ENCODE measurements around the gene SYNRG.
A peak's percentile ranks its signal among the peaks of the same experiment; 100 is the strongest.

Gene SYNRG

DNA sequence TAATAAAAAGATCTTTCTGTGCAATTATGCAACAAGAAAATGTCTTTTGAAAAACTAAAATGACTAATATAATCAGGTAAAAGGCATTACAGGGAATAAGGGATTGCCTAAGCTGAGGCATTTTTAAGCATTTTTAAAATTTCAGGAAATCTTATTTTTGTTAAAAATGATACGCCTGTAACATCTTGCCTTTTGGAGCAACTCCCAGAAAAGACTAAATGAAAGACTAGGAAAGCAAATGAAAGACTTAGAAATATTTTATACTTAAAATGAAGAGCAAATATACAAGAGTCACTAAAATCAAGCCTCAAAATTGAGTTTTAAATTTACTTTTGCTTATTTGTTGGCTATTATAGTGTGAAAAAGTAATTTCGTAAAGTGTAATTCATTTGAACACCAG lies 63.7 kb downstream of the SYNRG start:
- Histone ChIP-seq H3K4me1 (ENCODE audit: control insufficient read depth, insufficient read depth, low read length) (peaks cover 5% of the 10 kb centered on the region; the same call in 1 of the 2 replicates), H3K36me3 (ENCODE audit: control insufficient read depth in 2 of 2, insufficient read depth in 1 of 2, low read length in 2 of 2) (peaks cover 5 to 20% of the 10 kb centered on the region in 2 experiments), H3K27ac (ENCODE audit: extremely low read depth, low read depth, low read length) (no peak overlapping the region), H3K4me3 (ENCODE audit: low read depth, low read length) (no peak overlapping the region), H3K9me3 (ENCODE audit: control insufficient read depth, insufficient read depth, low read depth, low read length) (no peaks in the 10 kb centered on the region)
- ChIA-PET CTCF (interaction anchor here (0.8 kb wide), 1 partner anchor 271 kb away, joined by 8 read pairs; no protein-coding TSS in a partner anchor), POLR2A (no interaction called here)
- TF ChIP-seq ZNF24 (tag by site-specific recombination; IDR thresholded peaks at IDR 0.05), result no peak
- TF ChIP-seq ZBTB8A (tag by site-specific recombination; IDR thresholded peaks at IDR 0.05), result no peak

DNA sequence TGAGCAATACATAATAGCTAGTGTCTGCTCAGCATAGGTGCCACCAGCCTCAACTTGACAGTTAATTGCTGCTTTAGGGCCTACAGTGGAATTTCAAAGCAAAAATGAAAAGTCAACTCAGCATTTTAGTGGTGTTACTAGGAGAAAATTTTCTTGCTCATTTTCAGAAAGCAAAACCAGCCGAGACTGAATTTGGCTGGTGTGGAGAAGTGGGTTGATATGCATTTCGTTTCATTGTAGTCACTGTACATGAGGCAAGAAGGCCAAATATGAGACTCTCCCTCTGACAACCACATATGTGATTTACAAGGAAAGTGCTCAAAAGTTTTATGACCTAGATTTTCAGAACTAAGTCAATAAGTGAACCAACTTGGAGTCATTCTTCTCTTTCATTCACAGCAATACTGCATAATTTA lies 65.6 kb downstream of the SYNRG start:
- ChIA-PET POLR2A (no interaction called here), CTCF (interaction anchor here (0.6 to 1.0 kb wide), 2 partner anchors 17 to 222 kb away, joined by 3 to 4 read pairs; no protein-coding TSS in a partner anchor)
- Histone ChIP-seq H3K9me3 (ENCODE audit: control insufficient read depth, insufficient read depth, low read depth, low read length) (no peaks in the 10 kb centered on the region), H3K4me3 (ENCODE audit: low read depth, low read length) (no peak overlapping the region), H3K27ac (ENCODE audit: extremely low read depth, low read depth, low read length) (no peak overlapping the region), H3K4me1 (ENCODE audit: control insufficient read depth, insufficient read depth, low read length) (peaks cover 5% of the 10 kb centered on the region; the same call in 1 of the 2 replicates), H3K36me3 (ENCODE audit: control insufficient read depth in 2 of 2, insufficient read depth in 1 of 2, low read length in 2 of 2) (peaks cover 21 to 38% of the 10 kb centered on the region in 2 experiments)
- TF ChIP-seq ZNF221 (tag by site-specific recombination; IDR thresholded peaks at IDR 0.05; ENCODE audit: borderline replicate concordance) (no peak), SP7 (tag by site-specific recombination; IDR thresholded peaks at IDR 0.05) (peak; percentile 42; the same call in 1 of the 2 replicates)
- TF ChIP-seq, protein P1, sequence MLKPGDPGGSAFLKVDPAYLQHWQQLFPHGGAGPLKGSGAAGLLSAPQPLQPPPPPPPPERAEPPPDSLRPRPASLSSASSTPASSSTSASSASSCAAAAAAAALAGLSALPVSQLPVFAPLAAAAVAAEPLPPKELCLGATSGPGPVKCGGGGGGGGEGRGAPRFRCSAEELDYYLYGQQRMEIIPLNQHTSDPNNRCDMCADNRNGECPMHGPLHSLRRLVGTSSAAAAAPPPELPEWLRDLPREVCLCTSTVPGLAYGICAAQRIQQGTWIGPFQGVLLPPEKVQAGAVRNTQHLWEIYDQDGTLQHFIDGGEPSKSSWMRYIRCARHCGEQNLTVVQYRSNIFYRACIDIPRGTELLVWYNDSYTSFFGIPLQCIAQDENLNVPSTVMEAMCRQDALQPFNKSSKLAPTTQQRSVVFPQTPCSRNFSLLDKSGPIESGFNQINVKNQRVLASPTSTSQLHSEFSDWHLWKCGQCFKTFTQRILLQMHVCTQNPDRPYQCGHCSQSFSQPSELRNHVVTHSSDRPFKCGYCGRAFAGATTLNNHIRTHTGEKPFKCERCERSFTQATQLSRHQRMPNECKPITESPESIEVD (tag by site-specific recombination; IDR thresholded peaks at IDR 0.05), result peak; percentile 79

DNA sequence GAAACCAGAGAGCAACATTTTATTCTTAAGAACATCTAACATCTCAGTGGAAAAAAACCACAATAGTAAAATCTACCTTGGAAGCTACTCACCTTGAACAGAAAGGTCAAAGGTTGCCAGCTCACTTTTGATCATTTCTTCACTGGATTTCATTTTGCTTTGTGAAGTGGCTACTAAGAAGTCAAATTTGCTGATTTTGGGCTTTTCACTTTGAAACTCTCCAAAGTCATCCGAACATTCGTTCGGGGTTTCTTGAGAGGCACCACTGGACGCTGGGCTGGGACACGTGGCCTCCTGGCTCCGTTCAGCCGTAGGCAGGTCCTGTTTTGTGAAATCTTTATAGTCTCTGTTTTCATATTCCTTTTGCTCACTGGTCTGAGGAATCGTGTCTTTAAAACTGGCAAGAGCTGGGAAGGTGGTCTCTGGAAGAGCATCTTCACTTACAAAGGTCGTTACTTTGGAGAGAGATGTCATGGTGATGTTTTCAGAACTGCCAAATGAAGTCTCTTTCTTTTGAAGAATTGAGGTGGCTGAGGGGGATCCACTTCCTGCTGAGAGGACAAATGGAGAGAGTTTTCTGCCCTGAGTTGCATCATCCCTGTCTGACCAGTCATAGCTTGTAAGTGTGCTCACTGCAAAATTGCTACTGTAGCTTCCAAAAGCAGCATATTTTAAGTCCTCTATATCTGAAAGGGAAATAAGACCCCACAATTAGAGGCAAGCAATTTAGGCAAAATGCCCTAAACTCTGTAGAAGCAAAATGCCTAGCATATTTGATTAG lies 67.1 kb downstream of the SYNRG start:
- H3K27ac ChIP-seq (ENCODE audit: extremely low read depth, low read depth, low read length), result no peak overlapping the region
- ChIA-PET CTCF (interaction anchor here (1.2 to 1.3 kb wide), 3 partner anchors 12 to 67 kb away, joined by 4 to 5 read pairs (median 5); partner anchors contain the start of gene SYNRG), POLR2A (interaction anchor here (0.6 kb wide), 1 partner anchor 12 kb away, joined by 3 read pairs; no protein-coding TSS in a partner anchor)
- H3K4me1 ChIP-seq (ENCODE audit: control insufficient read depth, insufficient read depth, low read length), result peaks cover 5% of the 10 kb centered on the region; the same call in 1 of the 2 replicates
- H3K36me3 ChIP-seq (ENCODE audit: control insufficient read depth in 2 of 2, insufficient read depth in 1 of 2, low read length in 2 of 2), result peaks cover 29 to 54% of the 10 kb centered on the region in 2 experiments
- H3K4me3 ChIP-seq (ENCODE audit: low read depth, low read length), result no peak overlapping the region
- TF ChIP-seq OSR2 (tag by site-specific recombination; IDR thresholded peaks at IDR 0.05) (peak; percentile 37; the same call in 1 of the 2 replicates), TRIM28 (IDR thresholded peaks at IDR 0.05; ENCODE audit: borderline replicate concordance, low read length) (no peak), ZNF529 (tag by site-specific recombination; IDR thresholded peaks at IDR 0.05; ENCODE audit: insufficient replicate concordance) (no peak), ZNF658 (tag by site-specific recombination; IDR thresholded peaks at IDR 0.05) (no peak), ZNF133 (tag by site-specific recombination; IDR thresholded peaks at IDR 0.05) (no peak)
- TF ChIP-seq, protein P2, sequence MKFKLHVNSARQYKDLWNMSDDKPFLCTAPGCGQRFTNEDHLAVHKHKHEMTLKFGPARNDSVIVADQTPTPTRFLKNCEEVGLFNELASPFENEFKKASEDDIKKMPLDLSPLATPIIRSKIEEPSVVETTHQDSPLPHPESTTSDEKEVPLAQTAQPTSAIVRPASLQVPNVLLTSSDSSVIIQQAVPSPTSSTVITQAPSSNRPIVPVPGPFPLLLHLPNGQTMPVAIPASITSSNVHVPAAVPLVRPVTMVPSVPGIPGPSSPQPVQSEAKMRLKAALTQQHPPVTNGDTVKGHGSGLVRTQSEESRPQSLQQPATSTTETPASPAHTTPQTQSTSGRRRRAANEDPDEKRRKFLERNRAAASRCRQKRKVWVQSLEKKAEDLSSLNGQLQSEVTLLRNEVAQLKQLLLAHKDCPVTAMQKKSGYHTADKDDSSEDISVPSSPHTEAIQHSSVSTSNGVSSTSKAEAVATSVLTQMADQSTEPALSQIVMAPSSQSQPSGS (tag by site-specific recombination; IDR thresholded peaks at IDR 0.05; ENCODE audit: low read depth), result no peak
- H3K9me3 ChIP-seq (ENCODE audit: control insufficient read depth, insufficient read depth, low read depth, low read length), result no peaks in the 10 kb centered on the region

DNA sequence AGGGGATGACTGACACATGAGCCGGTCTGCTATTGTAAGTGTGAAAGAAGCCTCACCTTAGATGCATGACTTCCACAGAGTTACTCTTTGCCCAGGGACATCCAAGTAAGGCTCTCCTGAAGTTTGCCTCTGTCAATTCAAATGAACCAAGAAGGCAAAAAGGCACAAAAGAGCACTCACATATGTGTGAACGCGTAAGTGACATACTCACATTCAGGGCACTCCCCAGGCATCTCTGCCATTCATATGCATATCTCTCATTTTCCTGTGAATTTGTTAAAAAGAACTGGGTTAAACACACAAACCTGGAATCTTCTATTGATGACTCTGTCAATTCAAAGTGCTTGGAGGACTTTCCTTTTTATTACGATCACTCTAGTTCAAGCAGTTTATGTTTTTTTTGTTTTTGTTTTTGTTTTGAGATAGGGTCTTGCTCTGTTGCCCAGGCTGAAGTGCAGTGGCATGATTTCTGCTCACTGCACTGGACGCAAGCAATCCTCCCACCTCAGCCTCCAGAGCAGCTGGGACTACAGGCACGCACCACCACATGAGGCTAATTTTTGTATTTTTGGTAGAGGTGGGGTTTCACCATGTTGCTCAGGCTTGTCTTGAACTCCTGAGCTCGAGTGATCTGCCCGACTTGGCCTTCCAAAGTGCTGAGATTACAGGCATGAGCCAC lies 70.1 kb downstream of the SYNRG start:
- H3K4me3 ChIP-seq (ENCODE audit: low read depth, low read length), result no peak overlapping the region
- ChIA-PET CTCF (interaction anchor here (0.6 kb wide), 1 partner anchor 83 kb away, joined by 3 read pairs; no protein-coding TSS in a partner anchor), POLR2A (no interaction called here)
- H3K4me1 ChIP-seq (ENCODE audit: control insufficient read depth, insufficient read depth, low read length), result peaks cover 5% of the 10 kb centered on the region; the same call in 1 of the 2 replicates
- TF ChIP-seq ZSCAN23 (tag by site-specific recombination; IDR thresholded peaks at IDR 0.05), result no peak
- TF ChIP-seq GLIS2 (tag by site-specific recombination; IDR thresholded peaks at IDR 0.05), result no peak
- TF ChIP-seq, protein P3, sequence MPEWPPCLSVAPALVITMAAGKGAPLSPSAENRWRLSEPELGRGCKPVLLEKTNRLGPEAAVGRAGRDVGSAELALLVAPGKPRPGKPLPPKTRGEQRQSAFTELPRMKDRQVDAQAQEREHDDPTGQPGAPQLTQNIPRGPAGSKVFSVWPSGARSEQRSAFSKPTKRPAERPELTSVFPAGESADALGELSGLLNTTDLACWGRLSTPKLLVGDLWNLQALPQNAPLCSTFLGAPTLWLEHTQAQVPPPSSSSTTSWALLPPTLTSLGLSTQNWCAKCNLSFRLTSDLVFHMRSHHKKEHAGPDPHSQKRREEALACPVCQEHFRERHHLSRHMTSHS (tag by site-specific recombination; IDR thresholded peaks at IDR 0.05), result no peak
- TF ChIP-seq ZNF121 (tag by site-specific recombination; IDR thresholded peaks at IDR 0.05), result peak; percentile 80
- no peaks in the 10 kb centered on the region for H3K9me3 ChIP-seq (ENCODE audit: control insufficient read depth, insufficient read depth, low read depth, low read length)
- H3K36me3 ChIP-seq (ENCODE audit: control insufficient read depth in 2 of 2, insufficient read depth in 1 of 2, low read length in 2 of 2), result peaks cover 54 to 77% of the 10 kb centered on the region in 2 experiments
- H3K27ac ChIP-seq (ENCODE audit: extremely low read depth, low read depth, low read length), result no peak overlapping the region
